Stimulated activated CD4-positive, alpha-beta T cell treated with anti-CD3 and anti-CD28 coated beads, Interleukin-1b, Interleukin-23, amount 100 ng/mL, for 24 hours (primary cell): ENCODE data around the gene ANKRD49.

Experiments used
- DNase-seq, 4 experiments: peaks; one replicate each; pipeline ENCODE4 v3.0.0-alpha.2; 2020; ENCODE audit warnings: low read depth in 4 of 4, low spot score in 1 of 4

Gene ANKRD49

GRCh38 chr11:94493281-94494125 is at the start of gene ANKRD49, which contains the start of gene MRE11:
Gene ANKRD49 (plus strand): TSS chr11:94493984. CDS start chr11:94496694, 2,710 bp downstream.
Gene MRE11 (minus strand): TSS chr11:94493844. CDS start chr11:94492801, 1,043 bp downstream.
- peak; percentile 81 to 95 (median 85) for DNase-seq

- no peak for DNase-seq
Measured at GRCh38 chr11:94445641-94446040, 48.1 kb upstream of the ANKRD49 start.

DNA sequence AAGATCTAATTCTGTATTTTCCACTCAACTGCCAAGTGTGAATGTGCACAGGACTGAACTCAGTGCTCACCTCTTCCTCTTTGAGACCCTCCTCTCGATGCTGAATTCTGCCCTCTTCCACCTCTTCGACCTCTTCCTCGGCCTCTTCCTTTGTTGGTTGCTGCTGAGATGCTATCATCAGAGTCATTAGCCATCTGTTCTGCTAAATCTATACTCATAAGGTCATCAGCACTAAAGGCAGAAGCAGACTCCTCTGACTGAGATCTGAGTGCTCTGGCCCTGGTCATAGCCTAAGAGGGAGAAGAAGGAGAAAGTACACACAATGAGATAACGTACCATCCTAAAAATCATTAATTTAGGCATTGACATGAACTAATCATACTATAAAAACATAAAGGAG is 46.6 kb upstream of the ANKRD49 start:
- DNase-seq, result no peak

- no peak for DNase-seq
Measured at GRCh38 chr11:94449029-94449428, 44.8 kb upstream of the ANKRD49 start.

- DNase-seq, result no peak
Measured at GRCh38 chr11:94449437-94449836, 44.3 kb upstream of the ANKRD49 start.

GRCh38 chr11:94450048-94450447 is 43.7 kb upstream of the ANKRD49 start:
- no peak for DNase-seq

- DNase-seq, result no peak
Measured at GRCh38 chr11:94452988-94453387, 40.8 kb upstream of the ANKRD49 start.

DNA sequence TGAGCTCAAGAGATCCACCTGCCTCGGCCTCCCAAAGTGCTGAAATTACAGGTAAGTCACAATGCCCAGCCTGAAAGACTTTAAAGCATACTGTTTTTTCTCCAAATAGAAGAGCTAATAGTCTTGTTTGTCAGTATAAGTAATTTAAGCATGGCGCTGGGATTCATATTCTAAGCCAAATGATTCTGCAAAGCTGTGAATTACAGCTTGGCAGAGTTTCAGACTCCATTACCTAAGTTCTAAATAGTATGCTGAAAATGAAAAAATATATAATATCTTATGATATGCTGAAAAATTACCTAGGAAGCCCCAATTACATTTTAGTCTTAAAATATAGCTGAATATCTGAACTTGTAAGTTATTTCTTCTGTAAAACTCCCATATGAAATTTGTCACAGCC is 39.5 kb upstream of the ANKRD49 start:
- no peak for DNase-seq

DNA sequence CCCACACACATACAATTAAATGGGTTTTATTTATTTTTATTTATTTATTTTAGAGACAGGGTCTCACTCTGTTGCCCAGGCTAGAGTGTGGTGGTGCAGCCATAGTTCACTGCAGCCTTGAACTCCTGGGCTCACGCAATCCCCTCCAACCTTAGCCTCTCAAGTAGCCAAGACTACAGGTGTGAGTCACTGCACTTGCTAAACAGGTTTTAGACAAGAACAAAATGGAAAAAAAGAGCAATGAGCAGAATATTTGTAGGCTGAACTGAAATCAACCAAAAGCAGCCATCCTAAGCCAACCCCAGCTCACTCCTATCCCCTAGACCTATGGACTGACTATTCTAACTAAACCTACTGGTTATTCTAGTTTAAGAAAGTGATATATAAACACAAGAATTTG is 37.9 kb upstream of the ANKRD49 start:
- no peak for DNase-seq

- DNase-seq, result no peak
Measured at GRCh38 chr11:94457118-94458029, 36.4 kb upstream of the ANKRD49 start.

DNA sequence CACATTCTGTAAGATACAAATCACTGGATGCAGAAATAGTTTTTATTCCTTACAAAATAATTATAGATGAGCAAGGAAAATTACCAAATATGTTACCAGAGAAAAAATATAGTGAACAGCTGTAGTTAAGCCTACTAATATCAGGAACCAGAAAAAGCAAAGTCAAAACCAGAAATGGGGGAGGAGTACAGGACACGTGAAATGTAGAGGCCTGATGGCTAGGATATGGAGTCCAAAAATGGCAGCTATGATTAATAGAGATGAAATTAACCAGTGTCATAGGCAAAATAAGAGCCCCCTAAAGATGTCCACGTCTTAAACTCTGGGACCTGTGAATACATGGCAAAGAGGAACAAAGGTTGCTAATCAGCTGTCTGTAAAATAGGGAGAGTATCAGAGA is 34.2 kb upstream of the ANKRD49 start:
- no peak for DNase-seq

DNA sequence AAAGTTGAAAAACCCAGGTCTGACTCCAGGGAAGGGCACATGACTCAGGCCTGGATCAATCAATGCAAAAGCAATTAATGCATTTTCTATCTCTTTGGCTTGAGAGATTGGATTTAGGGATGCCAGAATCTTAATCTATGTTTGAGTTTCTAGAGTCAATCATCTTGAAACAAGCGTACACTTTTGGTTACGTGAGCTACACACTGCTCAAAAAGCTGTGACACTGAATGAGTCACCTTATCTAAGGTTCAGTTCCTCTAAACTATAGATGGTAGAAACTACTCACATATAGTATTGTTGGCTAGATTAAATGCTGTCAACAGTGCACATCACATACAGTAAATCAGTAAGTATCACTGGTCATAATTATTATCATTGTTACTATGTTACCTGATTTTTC is 24.4 kb upstream of the ANKRD49 start:
- no peak for DNase-seq

DNA sequence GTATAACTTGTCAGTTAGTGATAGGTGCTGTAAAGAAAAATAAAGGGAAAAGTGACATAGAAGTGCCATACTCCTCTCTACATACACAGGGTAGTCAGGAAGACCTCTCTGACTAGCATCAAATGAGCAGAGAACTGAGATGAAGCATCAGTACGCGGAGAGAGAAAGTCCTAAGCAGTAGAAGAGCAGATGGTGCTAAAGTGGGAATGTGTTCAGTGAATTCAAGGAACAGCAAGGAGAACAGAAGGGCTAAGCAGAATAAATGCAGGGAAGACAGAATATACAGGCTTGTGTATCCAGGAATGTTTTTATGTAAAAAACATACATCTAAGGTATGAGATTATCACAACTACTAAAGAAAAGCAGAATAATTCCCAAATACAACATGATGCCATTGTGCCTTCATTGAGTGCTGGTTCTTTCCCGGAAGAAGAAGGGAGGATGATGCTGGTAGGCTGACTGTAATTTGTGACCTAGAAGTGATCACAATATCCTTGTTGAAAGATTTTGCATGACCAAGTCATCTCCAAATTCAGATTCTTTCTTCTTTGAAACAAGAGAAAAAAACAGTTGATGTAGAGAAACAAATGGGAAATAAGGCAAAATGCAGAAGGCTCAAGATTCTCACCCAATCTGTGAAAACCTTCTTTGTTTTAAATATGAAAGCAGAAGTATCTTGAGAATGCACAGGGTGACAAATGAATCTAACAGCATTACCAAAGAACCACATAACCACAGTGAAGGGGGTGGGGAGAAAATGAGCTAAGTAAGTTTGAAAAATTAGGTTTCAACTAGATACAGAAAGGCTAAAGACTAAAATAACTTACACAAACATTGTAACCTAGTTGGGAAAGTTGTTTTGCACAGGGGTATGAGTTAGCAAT is 20.6 kb upstream of the ANKRD49 start:
- DNase-seq, result no peak

- no peak for DNase-seq
Measured at GRCh38 chr11:94477624-94478023, 16.2 kb upstream of the ANKRD49 start.

GRCh38 chr11:94481342-94481741 is 12.4 kb upstream of the ANKRD49 start:
- no peak for DNase-seq

DNA sequence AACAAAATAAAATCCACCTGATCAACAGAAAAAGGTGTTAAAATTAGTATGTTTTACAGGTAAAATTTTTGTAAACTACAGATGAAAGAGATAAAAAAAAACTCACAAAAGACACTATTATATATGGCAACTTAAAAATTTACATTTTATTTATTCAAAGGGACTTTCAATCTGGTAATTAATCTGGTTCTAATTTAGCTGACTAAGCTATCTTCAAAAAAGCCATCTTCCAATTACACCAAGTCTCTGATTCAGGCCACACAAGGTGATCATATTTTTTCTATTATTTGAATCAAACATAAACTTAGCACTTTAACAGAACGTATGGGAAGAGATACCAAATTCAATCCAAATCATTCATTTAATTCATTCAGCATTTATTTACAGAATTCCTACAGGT is 7.7 kb upstream of the ANKRD49 start:
- no peak for DNase-seq

GRCh38 chr11:94494126-94494680 is 419 bp downstream of the ANKRD49 start:
- no peak for DNase-seq

- no peak for DNase-seq
Measured at GRCh38 chr11:94500181-94500580, 6.4 kb downstream of the ANKRD49 start.

GRCh38 chr11:94501522-94501921 is 7.7 kb downstream of the ANKRD49 start:
- no peak for DNase-seq

- no peak for DNase-seq
Measured at GRCh38 chr11:94504689-94505293, 11.0 kb downstream of the ANKRD49 start.
